Left lung (tissue), 10 donors: Measurements from ENCODE around the gene C16orf89. TPM values are rescaled to one million over a fixed set of nuclear protein-coding genes. Genes with fewer than 3 reads are reported as not detected.
"Not testable (repeated sequence)": the region's sequence is repeated elsewhere in the genome, so short reads cannot be mapped to it uniquely, and the experiment has no call there.

Experiments
- ATAC-seq: fragments of 200-7000 bp; cut with Tn5 transposase; one replicate; pipeline ENCODE4 v1.9.1; 2020; ENCODE audit warnings: moderate library complexity
- DNase-seq, 4 donors: peaks; one replicate each; pipeline ENCODE4 v3.0.0-alpha.2; 2013 to 2020
- H3K27ac ChIP-seq, 2 donors: fragments of 200-600 bp; sonication (generic) in 1 of 2; one replicate each; pipeline versions ENCODE4 v1.5.0 to v1.8.0; 2020 to 2021
- H3K27me3 ChIP-seq, 2 donors: fragments of 200-600 bp; sonication (generic) in 1 of 2; one replicate each; pipeline versions ENCODE4 v1.5.0 to v1.8.0; 2020 to 2021
- H3K36me3 ChIP-seq, 2 donors: fragments of 200-600 bp; sonication (generic) in 1 of 2; one replicate each; pipeline versions ENCODE4 v1.5.0 to v1.8.0; 2020 to 2021
- H3K4me1 ChIP-seq, 2 donors: fragments of 200-600 bp; one replicate each; pipeline ENCODE4 v1.8.0; 2021
- H3K4me3 ChIP-seq, 2 donors: fragments of 200-600 bp; sonication (generic) in 1 of 2; one replicate each; pipeline versions ENCODE4 v1.5.0 to v1.8.0; 2020 to 2021; ENCODE audit warnings: mild to moderate bottlenecking in 1 of 2
- H3K9me3 ChIP-seq, 2 donors: fragments of 200-600 bp; sonication (generic) in 1 of 2; one replicate each; pipeline versions ENCODE4 v1.5.0 to v1.8.0; 2020 to 2021
- intact Hi-C, 2 donors: fragments of 100-400 bp; cut with DNase I; formaldehyde crosslinking; loops; one replicate each; pipeline versions ENCODE4 v1.11.2 to v1.14.2; 2022
- polyA plus RNA-seq, 6 donors: library from polyadenylated mRNA; unstranded; fragments of 120-200 nt; gene quantifications; one replicate each; pipeline ENCODE4 v1.2.1, GENCODE V29; 2013; ENCODE audit not compliant: insufficient read length in 6 of 6
- total RNA-seq, 2 donors: library from RNA; stranded (reverse); fragmentation: NEBNext Ultra II Directional; extraction: Animal tissue kit (Norgen Biotek cat#: 25700); gene quantifications; one replicate each; pipeline ENCODE4 v1.2.1, GENCODE V29; 2021
- donor health status: DM: no; HTN: yes; CAD: no.
- donor health status: DM: no; HTN: no; CAD: no.

C16orf89 gene
- total and polyA plus RNA-seq, 8 donors: 67.0 to 209 (median 139) TPM

DNA sequence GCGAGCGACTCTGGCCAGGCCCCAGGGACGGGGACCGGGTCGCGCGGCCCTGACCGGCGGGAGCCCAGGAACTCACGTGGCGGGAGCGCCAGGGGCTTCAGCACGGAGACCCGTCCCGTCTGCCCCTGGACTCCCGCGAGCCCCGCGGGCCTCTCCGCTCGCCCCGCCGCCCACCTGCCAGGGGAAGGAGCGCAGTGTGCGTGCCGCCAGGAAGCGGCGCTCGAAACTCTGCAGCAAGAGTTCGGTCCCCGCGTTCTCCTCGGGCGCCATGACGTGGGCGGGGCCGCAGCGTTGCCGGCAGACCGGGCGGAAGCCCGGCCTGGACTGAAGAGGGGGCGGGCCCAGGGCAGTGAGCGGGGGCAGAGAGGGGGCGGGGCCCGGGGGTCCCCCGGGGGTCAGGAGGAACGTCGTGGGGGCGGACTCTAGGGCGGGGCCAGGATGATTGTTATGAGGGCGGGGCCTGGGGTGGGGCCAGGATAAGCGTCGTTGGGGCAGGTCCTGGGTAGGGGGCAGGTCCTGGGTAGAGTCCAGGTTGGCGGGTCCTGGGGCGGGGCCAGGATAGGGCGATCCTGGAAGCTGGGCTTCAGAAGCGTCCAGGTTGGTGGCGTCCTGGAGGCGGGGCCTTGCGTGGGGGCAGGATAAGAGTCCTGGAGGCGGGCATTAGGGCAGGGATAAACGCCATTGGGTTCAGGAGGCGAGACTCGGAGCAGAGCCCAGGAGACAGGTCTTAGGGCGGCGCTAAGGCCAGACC is 31.9 kb upstream of the C16orf89 start, which contains the start of gene EEF2KMT:
Gene EEF2KMT (minus strand): TSS at position 326 of the 751 bp plus-strand sequence. CDS start 56 bp downstream, at position 270.
- Histone ChIP-seq H3K4me3 (peak within 1 kb of the TSS; percentile 54 to 76), H3K4me1 (peaks cover 0 to 14% of the 10 kb centered on the region in 2 donors), H3K27ac (peak within 1 kb of the TSS; percentile 39 to 77)
- DNase-seq: peak; percentile 95 to 100 (median 98)
- H3K9me3 ChIP-seq, H3K36me3 ChIP-seq, H3K27me3 ChIP-seq, intact Hi-C loops: not testable (repeated sequence)
- peak; percentile 100 for ATAC-seq

DNA sequence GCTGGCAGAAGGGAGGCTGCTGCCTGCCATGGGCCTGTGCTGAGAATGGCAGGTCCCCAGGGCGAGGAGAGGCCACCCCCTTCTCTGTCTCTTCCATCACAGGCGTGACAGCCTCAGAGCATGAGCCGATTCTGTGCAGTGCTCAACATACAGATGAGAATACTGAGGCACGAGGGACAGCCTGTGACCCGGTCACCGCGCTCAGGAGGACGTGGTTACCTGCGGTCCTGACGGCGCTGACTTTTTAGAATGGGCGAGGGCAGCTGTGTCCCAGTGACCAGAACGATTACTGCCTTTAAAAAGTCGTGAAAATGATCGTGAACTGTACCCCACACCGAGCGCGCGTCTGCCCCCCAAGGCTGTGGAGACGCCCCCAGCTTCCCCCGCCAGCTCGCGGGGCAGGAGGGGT is 31.3 kb upstream of the C16orf89 start:
- Histone ChIP-seq H3K4me3 (peak overlapping the region; percentile 54 to 76), H3K4me1 (peaks cover 0 to 14% of the 10 kb centered on the region in 2 donors), H3K27ac (peak overlapping the region in 1 of 2 donors; percentile 77)
- H3K27me3 ChIP-seq, ATAC-seq, intact Hi-C loops, H3K9me3 ChIP-seq, H3K36me3 ChIP-seq: not testable (repeated sequence)
- DNase-seq: peak in 2 of 4 donors; percentile 11 to 54

DNA sequence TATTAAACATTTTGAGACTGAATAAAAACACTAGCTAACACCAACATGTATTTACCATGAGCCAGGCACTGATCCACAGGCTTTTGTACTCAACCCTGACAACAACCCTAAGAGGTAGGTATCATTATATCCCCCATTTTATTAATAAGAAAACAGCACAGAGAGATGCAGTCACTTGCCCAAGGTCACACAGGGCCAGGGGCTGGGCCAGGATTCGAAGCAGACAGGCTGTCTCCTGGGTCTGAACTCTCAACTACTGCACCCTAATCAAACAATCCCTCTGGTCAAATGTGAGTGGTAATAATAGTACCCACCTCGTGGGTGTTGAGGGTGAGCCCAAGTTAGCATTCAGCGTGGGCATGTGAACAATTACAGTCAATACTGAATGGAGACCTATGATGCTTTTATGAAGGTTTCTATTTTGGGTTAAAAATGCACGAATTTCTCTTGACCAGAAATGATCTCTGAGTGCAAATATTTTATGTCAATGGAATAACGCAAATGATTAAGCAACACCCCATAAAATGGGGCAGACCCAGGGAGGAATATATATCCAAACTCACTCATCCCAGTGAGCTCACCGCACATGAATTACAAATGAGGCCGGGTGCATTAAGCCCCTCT is 30.8 kb upstream of the C16orf89 start:
- H3K9me3 ChIP-seq, ATAC-seq, intact Hi-C loops, H3K36me3 ChIP-seq, H3K27me3 ChIP-seq, DNase-seq, H3K27ac ChIP-seq: not testable (repeated sequence)
- Histone ChIP-seq H3K4me1 (peaks cover 0 to 14% of the 10 kb centered on the region in 2 donors), H3K4me3 (peak overlapping the region; percentile 54 to 76)

DNA sequence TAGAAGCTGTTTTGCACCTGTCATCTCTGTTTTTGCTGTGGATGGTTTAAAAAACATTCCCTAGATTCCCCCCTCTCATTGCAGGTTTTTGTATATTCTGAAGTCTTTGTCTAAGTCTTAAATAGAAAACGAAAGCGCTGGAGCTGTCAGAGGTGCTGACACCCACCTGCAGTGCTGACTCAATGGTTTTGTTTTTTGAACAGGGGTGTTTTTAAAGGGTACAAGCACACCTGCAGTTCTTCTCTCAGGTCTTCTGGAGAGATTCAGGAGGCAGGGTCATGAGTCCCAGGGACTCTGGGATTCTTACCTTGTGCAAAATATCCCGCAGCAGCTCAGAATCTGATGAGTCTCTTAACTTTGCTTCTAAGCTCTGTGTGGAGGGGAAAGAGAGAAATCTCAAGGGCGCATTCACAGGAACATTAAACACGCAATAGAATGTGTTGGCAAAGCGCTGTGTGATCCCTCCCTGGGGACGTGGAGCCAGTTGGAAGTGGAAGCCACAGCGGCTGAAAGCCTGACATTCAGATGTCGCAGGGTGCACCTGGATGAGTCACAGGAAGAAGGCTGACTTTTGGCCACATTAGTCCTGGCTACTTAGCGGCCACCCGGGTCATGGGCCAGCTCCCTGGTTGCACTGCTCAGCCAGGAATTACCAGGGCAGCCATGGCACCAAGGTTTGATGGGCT is 29.5 kb upstream of the C16orf89 start:
- peaks cover 0 to 14% of the 10 kb centered on the region in 2 donors for H3K4me1 ChIP-seq
- H3K36me3 ChIP-seq, H3K27me3 ChIP-seq, H3K4me3 ChIP-seq, DNase-seq, intact Hi-C loops, H3K27ac ChIP-seq, H3K9me3 ChIP-seq, ATAC-seq: not testable (repeated sequence)

DNA sequence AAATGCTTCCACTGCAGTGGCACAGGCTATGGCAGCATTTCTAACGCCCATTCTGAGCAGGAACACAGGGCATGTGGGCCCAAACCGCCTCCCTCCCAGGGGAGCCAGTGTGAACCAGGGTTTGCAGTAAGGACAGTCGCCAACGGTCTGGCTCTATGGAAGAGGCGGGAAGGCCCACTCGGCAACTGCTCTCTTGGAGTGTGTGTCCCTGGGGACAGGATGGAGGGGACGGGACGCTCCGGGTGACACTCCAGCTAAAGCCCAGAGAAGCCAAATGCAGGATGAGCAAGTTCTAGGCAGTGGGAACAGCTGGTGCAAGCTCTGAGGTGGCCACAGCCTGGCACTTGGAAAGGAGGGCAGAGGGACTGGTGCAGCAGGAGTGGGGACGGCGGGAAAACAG is 28.0 kb upstream of the C16orf89 start:
- ATAC-seq, H3K27ac ChIP-seq, H3K27me3 ChIP-seq, H3K9me3 ChIP-seq, DNase-seq, intact Hi-C loops, H3K4me3 ChIP-seq: not testable (repeated sequence)
- peaks cover 0 to 20% of the 10 kb centered on the region in 2 donors for H3K36me3 ChIP-seq
- peaks cover 0 to 10% of the 10 kb centered on the region in 2 donors for H3K4me1 ChIP-seq

DNA sequence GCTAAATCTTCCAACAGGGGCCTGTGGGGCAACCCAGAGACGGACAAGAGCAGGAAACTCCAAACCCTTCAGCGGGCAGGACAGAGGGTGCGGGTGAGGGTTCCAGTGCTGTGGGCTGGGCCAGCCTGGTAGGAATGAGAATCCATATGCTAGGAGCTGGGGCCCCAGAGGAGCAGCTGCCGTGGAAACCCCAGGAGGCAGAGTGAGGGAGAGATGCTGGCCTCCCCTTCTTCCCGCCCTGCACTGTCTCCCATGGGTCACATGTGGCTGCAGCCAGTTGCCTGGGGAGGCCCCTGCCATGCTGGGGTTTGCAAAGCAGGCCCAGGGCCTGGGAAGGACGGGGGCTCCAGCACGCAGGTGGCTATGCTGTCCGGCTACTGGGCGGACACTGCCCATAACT is 27.3 kb upstream of the C16orf89 start:
- H3K4me3 ChIP-seq, ATAC-seq, H3K27ac ChIP-seq, intact Hi-C loops, H3K9me3 ChIP-seq, DNase-seq, H3K4me1 ChIP-seq, H3K27me3 ChIP-seq: not testable (repeated sequence)
- peaks cover 0 to 26% of the 10 kb centered on the region in 2 donors for H3K36me3 ChIP-seq

DNA sequence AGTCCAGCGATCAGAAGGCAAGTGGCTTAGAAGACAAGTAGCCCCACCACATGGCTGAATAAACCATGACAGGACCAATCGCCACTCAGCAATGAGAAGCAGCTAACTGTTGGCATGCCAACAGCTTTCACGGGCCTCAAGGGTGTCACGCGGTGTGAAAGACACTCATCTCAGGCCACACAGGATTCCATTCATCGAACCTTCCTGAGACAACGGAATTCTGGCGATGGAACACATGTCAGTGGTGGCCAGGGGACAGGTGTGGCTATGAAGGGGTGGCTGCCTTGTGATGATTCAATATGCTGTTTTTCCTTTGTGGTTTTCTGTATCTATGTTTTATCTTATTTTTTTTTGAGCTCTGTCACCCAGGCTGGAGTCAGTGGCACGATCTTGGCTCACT is 24.8 kb upstream of the C16orf89 start:
- DNase-seq, H3K27me3 ChIP-seq, ATAC-seq, H3K27ac ChIP-seq, H3K4me1 ChIP-seq, H3K4me3 ChIP-seq, H3K9me3 ChIP-seq, intact Hi-C loops: not testable (repeated sequence)
- peaks cover 0 to 46% of the 10 kb centered on the region in 2 donors for H3K36me3 ChIP-seq

DNA sequence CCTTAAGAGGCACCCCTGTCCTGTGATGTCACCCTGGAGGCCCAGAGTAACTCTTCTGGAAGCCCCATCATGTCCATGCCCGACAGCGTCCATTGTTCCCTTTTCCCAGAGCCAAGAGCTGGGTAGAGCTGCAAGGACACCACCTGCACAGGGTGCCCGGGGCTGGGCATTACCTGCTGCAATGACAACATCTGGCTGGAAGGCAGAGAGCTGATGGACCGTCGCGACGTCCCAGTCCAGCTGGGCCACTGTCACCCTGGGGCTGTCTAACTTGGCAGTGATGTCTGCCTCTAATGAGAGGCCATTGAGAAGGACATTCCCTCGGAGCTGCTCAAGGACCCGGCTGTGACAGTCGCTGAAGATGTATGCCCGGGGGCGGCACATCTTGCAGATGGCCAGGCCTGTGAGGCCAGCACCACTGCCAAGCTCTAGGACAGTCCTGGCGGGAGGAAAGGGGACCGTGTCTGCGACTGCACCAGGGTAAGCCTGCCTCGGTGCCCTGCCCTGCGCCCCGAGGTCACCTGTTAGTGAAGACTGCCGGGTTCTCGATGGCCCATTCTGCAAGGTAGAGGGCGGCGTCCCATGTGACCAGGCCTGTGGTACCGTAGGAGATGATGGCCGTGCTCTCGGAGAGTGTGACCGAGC is 24.3 kb upstream of the C16orf89 start:
- intact Hi-C loops, H3K27me3 ChIP-seq, H3K4me3 ChIP-seq, H3K9me3 ChIP-seq, H3K4me1 ChIP-seq, H3K27ac ChIP-seq, ATAC-seq, DNase-seq: not testable (repeated sequence)
- peaks cover 0 to 51% of the 10 kb centered on the region in 2 donors for H3K36me3 ChIP-seq

DNA sequence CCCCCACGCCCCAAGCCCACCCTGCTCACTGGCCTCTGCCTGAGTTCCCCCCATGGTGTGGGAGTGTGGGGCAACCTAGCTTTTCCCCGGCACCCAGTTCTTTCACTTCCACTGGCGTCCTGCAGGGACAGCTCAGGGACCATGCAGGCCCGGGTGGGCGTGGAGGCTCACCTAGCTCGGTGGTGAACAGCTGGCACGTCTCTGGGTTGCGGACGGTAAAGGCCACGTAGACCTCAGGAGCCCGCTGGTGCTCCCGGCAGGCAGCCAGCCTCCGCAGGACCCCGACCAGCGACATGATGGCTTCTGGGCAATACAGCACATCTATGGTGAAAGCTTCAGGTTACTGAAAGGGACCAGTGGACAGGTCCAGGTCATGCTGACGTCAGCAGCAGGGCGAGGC is 23.2 kb upstream of the C16orf89 start:
- H3K4me1 ChIP-seq, DNase-seq, H3K9me3 ChIP-seq, intact Hi-C loops, ATAC-seq, H3K27ac ChIP-seq, H3K4me3 ChIP-seq, H3K27me3 ChIP-seq: not testable (repeated sequence)
- peaks cover 0 to 55% of the 10 kb centered on the region in 2 donors for H3K36me3 ChIP-seq

DNA sequence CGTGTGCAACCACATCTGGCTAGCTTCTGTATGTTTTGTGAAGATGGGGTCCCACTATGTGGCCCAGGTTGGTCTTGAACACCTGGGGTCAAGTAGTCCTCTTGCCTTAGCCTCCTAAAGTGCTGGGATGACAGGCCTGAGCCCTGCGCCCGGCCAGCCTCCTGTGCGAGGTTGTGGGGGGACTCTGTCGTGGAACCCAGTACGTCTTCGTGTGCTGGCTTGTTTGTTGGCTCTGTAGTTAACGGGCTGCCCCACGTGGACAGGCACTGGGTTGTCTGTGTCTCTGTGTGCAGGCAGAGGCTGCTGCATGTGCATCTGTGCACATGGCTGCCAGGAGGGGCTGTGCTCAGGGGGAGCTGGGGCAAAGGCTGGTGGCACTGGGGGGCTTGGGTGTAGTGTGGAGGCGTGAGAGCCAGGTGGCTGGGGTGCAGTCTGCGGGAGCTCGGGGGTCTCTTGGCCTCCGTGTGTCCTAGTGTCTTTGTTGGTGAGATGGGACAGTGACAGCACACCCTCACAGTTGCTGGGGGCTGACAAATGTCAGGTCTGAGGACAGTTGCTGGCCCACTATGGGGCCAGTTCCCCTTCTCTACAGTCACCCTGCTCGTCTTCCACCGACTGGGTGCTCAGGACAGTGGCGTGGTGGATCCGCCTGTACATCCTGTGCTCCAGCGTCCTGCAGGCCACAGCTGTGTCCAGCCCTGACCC is 22.5 kb upstream of the C16orf89 start:
- DNase-seq, H3K4me3 ChIP-seq, ATAC-seq, H3K9me3 ChIP-seq, H3K27ac ChIP-seq, H3K4me1 ChIP-seq, H3K27me3 ChIP-seq, intact Hi-C loops: not testable (repeated sequence)
- peaks cover 0 to 62% of the 10 kb centered on the region in 2 donors for H3K36me3 ChIP-seq

DNA sequence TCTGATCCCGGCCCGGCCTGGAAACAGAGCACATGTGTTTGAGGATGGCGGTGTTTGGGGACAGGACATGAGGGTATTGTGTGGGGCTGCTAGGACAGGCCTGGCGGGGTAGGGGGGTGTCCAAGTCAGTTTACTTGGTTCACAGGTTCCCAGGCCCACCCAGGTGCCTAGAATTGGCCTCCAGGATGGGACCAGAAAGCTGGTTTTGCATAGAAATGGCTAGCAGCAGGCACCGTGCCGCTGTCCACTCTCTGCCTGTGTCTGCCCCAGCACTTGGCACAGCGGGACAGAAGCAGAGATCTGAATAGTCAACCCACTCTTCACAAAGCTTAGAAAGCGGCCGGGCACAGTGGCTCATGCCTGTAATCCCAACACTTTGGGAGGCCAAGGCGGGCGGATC is 20.0 kb upstream of the C16orf89 start:
- peaks cover 0 to 88% of the 10 kb centered on the region in 2 donors for H3K36me3 ChIP-seq

More for the DNA sequence above, 20.0 kb upstream of the C16orf89 start:
- DNase-seq, H3K27me3 ChIP-seq, H3K4me3 ChIP-seq, H3K27ac ChIP-seq, intact Hi-C loops, H3K9me3 ChIP-seq, ATAC-seq, H3K4me1 ChIP-seq: not testable (repeated sequence)
